Kidney capillary endothelial cell (primary cell): Measurements from ENCODE around the gene MTERF4.

Experiments
- DNase-seq: peaks from one replicate; pipeline ENCODE4 v3.0.0-alpha.2; 2018; ENCODE audit warnings: low spot score

Gene MTERF4, protein sequence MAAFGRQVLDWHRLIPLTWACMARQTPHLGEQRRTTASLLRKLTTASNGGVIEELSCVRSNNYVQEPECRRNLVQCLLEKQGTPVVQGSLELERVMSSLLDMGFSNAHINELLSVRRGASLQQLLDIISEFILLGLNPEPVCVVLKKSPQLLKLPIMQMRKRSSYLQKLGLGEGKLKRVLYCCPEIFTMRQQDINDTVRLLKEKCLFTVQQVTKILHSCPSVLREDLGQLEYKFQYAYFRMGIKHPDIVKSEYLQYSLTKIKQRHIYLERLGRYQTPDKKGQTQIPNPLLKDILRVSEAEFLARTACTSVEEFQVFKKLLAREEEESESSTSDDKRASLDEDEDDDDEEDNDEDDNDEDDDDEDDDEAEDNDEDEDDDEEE

DNA sequence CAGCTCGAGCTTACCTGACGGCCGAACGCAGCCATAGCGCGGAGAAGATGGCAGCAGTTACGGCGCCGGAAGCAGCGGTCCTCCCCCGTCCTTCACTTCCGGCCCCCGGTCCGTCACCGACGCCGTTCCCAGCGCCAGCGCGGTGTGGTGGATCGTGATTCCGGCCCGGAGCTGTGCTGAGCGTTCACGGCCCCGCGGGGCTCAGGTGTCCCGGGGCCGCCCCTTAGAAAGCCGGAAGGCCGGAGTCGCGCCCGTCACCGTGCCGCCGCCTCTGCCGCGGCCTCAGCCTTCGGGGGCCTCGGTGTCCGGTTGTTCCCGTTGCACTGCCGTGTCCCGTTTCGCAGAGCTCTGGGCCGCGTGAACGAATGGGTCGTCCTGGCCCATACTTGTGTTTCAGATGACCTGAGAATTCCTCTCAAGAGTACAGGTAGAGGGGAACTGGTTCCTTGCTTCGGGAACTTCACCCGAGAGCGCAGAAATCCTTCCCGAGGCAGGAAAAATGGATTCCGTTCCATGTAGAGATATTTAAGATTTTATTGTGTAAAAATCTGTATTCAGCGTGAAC is at the start of gene MTERF4:
MTERF4 (minus strand) TSS at position 49 of the 565 bp plus-strand sequence; CDS start at position 35, 14 bp downstream.
- peak; percentile 74 for DNase-seq

DNA sequence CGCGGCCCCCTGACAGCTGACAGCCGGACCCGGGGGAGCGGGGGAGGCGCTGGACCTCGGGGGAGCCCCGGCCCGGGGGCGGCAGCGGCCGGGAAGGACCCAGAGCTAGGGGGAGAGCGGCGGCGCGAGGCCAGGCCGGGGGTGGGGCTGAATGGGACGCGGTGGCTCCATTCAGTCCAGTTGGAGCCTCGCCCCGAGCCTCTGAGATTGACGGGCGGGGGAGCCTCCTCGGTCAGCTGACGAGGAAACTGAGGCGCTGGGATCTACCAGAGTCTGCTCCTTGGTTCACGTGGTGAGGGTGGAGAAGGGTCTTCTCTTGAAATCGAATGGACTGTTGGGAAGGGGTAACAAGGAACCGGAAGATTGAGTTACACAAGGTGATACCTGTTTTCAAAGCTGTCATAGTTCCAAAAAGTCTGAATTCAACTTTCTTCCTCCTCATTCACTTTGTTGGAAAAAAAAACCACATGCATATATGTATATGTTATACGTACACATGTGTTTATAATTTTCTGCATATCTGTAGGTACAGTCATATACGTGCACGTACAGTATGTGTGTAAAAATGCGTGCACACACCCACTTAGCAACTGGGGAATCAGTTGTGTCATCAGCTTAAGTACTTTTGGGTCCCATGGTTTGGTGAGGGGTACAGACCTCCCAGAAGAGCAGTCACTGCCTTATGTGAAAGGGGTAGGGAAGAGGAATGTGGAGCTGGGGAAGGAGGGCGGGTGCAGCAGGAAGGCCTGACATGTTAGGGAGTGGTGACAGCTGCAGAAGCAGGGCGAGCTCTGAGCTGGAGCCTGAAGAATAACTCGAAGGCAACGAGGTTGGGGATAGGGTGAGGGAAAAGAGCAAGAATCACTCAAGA is 48.8 kb upstream of the MTERF4 start:
- DNase-seq = no peak

DNA sequence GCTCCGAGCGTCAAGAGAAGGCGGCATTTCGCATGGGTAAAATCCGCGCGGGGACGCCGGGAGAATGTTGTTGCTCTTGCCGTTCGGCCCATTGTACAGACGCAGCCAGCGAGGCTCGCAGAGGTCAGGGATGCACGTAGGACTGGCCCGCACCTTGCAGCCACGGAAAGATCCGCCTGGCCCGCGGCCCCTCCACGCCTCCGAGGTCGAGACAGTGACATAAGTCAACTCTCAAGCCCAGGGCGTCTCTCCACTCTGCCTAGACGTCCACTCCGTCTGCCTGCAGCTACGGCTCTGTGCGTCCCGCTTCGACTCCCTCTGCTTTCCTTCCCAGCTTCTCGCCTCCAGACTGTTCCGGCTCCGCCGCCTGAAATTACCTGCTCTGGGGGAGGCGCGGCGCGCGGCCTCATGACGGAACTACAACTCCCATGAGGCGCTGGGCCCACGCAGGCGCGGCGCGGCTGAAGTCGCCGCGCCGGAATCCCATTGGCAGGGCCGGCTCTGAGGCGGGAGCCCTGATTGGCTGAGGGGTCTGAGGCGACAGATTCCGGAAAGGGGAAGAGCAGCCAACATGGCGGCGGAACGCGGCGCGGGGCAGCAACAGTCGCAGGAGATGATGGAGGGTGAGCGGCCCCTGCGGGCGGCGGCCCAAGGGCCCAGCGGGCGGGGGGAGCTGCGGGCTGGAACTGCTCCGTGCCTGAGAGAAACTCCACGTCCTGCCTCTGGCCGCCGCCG is 48.0 kb upstream of the MTERF4 start, which contains the start of gene PPP1R7:
PPP1R7 (plus strand) TSS at position 543 of the 735 bp plus-strand sequence; CDS start at position 572, 29 bp downstream.
- DNase-seq = peak; percentile 89

DNA sequence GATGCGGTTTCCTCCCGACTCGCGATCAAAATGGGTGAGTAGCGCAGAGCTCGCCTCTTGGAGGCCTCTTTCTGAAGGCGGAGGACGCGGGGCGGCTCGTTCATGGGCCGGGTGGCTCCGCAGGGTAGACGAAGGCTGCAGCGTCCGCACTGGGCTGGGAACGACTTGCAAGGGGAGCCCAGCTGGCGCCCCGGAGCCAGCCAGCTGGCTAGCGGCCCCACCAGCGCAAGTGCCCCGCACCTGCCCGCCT is 47.5 kb upstream of the MTERF4 start:
- DNase-seq = no peak

DNA sequence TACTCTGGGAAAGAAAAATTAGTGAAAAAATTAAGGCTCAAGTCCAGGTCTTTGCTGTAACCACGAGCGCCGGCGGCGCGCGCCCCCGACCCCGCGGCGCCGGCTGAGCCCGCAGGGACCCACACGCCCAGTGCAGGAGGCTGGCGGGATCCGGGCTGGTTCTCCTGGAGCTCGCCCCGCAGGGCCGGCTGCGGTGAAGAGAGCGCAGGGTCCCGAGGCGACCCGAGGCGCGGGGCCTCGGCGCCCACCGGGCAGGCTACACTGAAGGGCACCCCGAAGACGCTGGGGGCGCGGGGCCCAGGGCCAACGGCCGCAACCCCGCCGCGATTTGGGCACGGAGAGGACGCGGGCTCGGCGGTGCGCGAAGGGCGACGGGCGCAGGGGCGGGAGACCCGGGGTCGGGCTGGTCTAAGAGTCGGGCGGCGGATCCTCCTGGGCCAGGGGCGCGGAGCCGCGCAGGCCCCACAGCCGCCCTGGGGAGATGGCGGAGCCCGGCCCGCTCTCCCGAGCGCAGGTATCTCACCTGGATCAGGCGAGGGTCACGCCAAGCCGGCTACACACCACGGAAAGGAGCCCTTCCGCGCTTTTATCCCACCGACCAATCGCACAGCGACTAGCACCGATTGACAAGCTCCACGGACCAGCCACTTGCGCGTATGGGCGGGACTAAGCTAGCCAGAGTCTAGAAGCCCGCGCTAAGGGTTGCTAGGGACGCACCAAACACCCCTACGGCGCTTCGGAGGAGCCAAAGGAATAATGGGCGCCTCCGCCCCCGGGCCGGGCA is 47.0 kb upstream of the MTERF4 start, which contains the start of gene PASK:
PASK (minus strand) TSS at position 582 of the 784 bp plus-strand sequence. CDS start 6,440 bp downstream, outside the sequence.
- peak; percentile 90 for DNase-seq

DNA sequence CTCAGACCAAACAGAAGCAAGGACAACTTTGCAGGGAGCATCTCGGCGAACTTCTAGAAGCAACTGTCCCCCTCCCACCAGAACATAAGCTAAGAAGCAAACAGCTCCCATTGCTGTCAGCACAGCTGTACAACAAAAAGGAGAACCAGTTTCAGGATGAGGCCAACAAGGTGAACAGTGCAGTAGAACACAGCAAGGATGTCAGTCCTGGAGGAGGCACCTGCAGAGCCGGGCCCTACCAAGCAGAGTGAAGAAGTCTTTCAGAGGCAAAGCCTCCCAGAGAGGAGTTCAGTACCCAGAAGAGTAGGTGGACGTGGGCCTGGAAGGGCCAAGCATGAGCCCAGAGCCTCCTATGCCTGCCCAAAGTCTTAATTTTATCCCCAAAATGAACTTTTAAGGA is 46.2 kb upstream of the MTERF4 start:
- DNase-seq = no peak

DNA sequence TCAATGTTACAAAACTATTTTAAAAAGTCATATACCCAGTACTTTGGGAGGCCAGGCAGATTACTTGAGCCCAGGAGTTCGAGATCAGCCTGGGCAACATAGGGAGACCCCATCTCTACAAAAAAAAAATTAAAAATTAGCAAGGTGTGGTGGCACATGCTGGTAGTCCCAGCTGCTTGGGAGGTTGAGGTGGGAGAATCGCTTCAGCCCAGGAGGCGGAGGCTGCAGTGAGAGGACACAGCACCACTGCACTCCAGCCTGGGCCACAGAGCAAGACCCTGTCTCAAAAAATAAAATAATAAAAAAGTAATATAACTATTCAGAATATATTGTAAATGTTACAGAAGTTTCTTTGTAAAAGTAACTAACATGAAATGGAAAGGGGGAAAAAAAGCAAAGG is 45.2 kb upstream of the MTERF4 start:
- no peak for DNase-seq

DNA sequence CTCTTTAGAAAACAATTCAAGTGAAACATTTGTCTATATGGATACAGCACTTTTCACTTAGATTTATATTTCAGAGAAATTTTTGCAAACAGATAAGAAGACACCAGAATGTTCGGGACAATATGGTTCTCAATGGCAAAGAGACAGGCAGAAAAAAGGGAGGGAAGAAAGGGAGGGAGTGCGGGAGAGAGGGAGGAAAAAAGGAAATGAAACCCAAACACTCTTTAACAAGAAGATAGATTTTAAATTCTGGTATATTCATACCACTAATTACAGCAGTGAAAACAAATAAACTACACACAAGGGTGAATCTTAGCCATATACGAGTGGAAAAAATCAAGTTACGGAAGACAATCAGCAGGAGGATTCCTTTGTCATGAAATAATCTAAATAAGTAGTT is 44.2 kb upstream of the MTERF4 start:
- no peak for DNase-seq

DNA sequence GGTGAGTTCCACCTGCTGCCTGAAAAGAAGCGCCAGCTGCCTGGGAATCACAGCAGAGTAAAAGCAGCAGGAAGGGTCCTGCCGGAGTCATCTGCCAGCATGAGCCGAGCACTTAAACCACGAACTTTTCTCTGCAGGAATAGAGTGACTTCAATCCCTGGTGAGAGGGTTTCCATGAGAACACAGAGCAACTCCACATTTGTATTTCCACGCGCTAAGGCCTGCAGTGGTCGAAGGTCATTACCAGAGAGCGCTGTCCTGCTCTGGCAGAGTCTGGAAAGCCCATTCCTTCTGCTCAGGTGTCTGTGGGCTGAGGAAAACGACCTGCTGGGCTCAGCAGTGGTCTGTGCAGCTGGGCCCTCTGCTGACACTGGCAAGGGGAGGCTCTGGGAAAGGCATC is 40.5 kb upstream of the MTERF4 start:
- DNase-seq = no peak

DNA sequence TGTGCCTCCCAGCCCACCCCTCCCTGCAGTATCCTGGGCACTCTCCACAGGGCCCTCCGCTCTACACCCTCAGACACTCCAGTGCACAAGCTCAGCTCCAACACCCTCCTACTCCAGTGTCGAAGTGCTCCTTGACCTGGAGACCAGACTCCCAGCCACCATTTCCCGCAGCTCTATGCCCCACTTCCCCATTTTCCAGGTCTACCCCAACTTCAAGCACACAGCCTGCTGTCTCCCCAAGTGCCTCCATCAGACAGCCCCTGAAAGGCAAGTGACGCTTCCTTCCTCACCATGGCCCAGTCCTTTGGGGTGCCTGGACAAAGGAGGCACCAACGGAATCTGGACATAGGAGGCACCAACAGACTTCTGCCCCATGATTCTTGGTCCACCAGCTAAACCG is 40.0 kb upstream of the MTERF4 start:
- no peak for DNase-seq

DNA sequence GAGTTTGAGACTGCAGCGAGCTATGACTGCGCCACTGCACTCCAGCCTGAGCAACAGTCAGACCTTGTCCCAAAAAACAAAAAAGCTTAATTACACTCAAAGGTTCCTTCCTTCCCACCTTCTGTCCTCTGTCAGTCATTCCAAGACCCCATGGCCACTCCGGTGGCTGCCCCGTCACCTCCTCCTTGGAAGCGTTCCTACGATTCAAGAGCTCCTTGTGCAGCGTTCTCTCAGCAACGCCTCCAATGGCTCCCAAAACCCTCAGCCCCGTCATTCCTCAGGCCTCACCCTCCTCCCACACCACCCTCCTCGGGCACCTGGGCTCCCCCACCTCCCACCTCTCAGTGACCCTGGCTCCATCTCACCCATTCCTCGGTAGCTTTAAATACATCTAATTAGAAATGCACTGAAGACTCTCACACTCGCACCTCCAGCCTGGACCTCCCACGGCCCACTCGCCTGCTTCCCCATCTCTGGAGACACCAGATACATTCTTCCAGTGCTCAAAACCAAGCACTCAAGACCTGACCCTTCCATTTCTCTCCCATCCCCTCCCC is 39.2 kb upstream of the MTERF4 start:
- DNase-seq = no peak

DNA sequence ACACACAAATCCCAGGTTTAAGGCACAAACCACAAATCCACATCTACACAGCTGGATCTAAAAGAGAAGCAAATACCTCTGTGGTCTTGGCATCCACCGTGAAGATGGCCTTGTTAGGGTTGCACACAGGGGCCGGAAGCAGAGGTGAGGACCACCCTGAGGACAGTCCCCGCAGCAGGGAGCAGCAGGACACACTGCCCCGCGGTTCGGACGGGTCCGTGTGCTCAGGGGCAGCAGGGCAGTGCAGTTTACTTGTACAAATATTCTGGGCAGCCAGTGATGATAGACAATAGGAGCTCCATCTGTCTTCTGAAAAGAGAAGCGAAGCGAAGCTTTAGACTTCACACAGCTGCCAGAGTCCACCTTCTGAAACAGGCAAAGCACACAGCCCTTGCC is 38.4 kb upstream of the MTERF4 start:
- DNase-seq = no peak

DNA sequence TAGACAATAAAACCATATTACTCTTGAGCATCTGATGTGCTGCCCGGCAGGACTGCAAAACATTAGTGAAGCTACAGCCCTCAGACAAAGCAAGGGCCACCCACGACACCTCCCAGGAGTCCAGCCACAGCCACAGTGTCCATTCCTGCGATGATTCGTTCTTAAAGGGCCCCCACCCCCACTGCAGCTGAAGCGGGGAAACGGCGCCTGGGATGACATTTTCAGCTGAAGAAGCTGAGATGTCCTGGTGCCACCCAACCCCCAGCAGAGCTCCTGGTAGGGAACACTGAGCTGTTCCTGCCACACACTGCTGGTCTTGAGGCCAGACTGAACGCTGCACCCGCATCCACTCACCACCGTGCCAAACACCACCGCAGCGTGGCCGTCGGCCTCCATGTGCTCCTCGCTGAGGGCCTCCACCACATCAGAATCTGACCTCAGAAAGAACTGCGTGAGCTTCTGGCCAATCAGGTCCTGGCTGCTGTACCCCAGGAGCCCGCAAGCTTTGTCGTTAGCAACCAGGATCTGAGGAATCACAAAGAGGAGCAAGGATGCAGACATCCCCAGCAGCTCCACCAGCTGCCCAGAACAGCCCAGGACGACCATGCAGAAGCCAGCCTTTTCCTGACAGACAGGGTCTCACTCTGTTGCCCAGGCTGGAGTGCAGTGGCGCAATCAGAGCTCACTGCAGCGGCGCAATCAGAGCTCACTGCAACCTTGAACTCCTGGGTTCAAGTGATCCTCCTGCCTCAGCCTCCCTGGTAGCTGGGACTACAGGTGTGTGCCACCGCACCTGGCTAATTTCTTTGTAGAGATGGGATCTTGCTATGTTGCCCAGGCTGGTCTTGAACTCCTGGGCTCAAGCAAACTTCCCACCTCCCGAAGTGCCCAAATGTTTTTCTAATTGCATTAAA is 37.7 kb upstream of the MTERF4 start:
- no peak for DNase-seq

DNA sequence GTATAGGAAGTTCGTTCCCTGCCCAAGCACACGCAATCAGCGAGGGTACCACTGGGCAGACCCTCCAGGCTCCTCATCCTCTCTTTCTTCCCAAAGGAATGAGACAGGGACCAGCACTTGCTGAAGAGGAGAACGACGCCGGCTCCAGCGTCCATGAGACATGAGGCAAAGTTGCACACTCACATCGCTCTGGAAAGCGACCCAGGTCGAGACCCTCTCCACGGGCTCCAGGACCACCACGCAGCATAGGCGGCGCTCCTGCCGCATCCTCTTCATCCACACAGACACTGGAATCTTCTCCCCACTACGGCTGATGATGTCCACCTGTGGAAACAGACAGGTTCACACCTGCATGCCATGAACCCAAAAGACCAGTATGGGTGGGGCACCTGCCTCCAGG is 36.4 kb upstream of the MTERF4 start:
- DNase-seq = no peak

DNA sequence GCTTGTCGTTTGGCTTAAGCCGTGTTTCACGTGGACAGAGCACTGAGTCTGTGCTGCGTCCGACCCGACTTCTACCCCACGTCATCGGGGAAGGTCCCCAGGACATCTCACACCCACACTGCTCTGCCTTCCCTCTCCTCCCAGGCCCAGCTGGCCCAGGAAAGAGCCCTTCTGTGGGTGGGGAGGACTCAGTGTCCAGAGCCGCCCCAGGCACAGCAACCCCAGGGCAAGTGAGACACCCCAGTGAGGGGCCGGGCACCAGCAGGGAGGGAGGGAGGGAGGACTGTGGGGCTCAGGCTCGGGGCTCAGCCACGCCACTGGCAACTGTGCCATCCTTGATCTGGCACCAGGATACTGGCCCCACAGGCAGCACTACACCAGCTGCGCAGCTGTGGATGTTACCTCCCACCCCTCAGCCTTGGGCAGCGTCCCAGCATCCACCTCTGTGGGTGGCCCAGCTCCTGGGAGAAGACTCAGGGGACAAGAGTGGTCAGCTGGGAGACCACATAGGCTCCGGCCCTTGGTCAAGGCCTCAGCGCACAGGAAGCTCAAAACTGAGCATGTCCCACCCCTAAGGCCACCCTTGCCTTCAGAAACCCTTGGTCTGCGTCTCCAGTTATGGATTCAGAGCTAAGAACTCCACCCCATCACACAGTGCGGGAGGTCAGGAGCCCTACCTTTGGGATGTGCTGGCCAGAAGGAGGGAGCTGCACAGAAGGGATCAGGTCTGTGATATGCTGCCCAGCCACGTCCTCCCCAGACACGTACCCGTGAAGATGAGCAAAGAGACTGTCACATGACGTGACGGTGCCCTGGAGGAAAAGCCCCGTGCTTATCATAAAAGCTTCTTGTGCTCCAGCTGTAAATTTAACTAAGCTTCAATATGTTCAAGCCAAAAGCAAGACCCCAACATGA is 35.4 kb upstream of the MTERF4 start:
- DNase-seq = no peak

DNA sequence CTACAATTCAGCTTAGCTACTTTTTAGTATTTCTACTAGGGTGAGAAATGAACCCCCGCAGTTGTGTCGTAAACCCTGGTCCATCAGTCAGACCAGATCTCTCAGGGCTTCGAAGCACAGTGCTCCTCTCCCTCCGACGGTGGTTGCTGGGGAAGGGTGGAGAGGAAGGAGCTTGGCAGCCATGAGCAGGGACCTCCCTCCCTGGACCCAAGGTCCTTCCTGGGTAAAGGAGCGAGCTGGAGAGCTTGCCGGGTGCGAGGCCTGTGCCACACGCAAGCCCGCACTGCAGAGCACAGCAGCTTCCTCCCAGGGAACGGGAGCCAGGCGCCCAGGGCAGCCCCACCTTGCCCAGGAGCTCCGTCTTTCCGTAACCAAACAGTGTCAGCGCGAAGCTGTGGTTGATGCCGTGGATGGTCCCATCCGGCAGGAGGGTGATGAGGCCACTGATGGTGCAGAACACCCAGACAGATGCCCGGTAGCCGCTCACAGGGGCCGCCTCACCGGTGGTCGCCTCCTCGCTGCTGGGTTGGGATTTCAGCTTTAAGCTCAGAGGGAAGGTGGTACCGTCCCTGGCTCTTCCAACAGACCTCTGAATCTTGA is 34.7 kb upstream of the MTERF4 start:
- no peak for DNase-seq

DNA sequence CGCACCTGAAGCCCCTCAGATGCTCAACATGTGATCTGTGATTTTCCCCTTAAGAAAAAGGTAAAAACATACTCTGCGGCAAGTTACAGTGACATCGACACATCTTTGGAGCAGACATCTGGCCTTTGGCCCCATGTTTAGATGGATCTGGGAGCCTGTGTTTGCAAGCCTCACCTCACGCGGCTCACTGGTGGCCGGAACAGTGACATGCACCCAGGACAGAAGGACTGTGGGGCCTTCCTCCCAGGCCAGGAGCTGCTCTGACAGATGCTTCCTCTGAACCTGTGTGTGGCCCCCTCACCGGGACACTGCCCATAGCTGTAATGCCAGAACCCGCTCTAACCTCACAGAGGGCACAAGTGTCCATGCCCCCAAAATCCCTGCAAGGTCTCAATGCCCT is 34.1 kb upstream of the MTERF4 start:
- DNase-seq = no peak

DNA sequence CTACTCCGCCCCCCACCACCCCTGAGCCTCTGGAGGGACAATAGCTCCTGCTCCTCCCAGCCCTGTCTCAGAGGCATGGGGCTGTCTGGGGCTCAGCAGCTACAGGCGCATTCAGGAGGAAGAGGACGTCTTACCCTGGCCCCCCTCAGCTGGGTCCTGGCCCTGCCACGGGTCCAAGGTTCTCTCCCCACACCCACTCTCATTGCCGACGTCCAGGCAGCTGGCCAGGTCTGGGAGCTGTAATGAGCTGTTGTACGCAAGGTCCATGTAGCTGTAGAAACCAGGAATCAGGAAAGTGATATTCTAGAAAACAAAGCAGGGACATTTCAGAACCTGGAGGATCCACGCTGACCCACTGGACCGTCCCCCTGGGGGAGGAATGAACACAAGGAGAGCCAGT is 33.6 kb upstream of the MTERF4 start:
- no peak for DNase-seq

DNA sequence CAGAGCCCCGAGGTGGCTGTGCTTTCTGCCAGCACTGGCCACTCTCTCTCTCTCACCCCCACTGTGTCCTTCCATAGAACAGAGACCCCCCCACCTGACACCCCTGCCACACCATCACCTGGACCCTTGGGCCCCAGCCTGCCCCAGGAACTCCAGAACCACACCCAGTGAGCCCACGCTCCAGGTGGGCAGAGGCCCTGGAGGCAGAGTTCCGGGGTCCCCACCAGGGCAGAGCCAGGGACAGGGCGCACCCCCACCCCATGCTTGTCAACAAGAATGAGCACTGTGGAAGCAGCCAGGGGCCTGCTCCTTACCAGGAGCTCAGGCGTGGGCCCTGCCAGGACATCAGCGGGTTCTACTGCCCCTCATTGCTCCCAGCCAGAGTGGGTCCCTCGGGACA is 32.6 kb upstream of the MTERF4 start:
- DNase-seq = no peak
